EL (cell line): ENCODE data around the gene PBXIP1.
A peak's percentile ranks its signal among the peaks of the same experiment; 100 is the strongest.

ENCODE experiments used
- DNase-seq: peaks from one replicate; pipeline ENCODE4 v3.0.0-alpha.2; 2016

Gene PBXIP1

DNA sequence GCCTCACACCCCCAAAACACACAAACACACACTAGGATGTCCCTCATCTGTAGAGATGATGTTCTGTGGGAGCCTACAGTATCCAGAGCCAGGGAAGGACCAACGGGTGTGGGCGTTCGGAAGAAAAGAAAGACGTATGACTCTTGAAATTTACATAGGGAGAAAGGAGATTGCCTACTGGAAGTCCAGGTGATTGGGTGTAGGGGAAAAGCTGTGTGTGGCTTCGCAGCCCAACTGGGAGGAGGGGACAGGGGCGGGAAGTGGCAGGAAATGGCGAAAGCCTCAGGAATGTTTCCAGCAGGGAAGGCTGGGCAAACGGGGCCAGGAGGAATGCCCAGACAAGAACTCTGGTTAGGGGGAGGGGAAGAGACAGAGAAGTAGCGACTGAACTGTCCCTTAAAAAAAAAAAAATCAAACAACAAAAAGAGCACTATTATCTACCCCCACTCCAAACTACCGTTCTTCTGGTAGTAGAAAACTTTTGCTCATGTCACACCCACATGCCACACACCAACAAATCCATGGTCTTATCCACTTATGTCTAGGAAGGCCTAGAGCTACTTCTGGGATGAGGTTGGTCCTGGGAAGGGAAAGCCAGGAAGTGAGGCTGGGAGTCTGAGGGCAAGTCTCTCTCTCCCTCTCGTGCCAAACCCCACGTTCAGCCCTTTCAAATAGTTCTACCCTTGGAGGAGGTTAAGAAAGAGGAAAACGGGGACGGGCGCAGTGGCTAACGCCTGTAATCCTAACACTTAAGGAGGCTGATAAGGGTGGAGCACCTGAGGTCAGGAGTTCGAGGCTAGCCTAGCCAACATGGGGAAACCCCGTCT, 16.8 kb upstream of the PBXIP1 start:
- peak; percentile 98 for DNase-seq

GRCh38 chr1:154972213-154972516, 16.3 kb upstream of the PBXIP1 start:
- no peak for DNase-seq

- peak; percentile 38 for DNase-seq
Measured at GRCh38 chr1:154971341-154971998, 15.6 kb upstream of the PBXIP1 start.

GRCh38 chr1:154970631-154971340, 14.9 kb upstream of the PBXIP1 start, which contains the start of gene SHC1:
Gene SHC1 (minus strand): TSS chr1:154970747. CDS start chr1:154970526, 221 bp downstream.
- peak; percentile 97 for DNase-seq

DNA sequence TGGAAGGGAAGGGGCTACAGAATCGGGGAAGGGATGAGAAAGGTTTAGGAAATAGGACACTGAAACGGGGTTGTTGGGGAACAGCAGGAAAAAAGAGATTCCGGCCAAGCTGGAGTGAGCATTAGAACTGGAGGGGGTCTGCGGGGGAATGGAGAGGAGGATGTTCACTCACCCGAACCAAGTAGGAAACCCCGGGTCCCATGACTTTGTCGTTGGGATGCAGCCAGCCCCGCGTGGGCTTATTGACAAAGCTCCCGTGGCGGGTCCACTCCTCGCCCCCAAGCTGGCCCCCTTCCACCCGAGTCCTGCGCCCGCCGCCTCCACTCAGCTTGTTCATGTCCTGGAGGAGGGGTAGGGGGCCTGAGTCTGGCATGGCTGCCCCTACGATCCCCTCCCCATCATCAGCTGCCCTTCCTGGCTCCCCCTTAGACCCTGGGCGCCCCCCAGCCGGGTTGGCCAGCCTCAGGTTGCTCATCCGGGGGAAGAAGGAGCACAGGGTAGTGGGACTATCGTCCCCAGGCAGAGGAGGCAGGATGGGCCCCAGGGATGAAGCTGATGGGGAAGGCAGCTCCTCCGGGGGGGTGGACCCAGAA, 14.1 kb upstream of the PBXIP1 start:
- no peak for DNase-seq

GRCh38 chr1:154969246-154969645, 13.3 kb upstream of the PBXIP1 start:
- no peak for DNase-seq

- DNase-seq: no peak
Measured at GRCh38 chr1:154968731-154969130, 12.8 kb upstream of the PBXIP1 start.

DNA sequence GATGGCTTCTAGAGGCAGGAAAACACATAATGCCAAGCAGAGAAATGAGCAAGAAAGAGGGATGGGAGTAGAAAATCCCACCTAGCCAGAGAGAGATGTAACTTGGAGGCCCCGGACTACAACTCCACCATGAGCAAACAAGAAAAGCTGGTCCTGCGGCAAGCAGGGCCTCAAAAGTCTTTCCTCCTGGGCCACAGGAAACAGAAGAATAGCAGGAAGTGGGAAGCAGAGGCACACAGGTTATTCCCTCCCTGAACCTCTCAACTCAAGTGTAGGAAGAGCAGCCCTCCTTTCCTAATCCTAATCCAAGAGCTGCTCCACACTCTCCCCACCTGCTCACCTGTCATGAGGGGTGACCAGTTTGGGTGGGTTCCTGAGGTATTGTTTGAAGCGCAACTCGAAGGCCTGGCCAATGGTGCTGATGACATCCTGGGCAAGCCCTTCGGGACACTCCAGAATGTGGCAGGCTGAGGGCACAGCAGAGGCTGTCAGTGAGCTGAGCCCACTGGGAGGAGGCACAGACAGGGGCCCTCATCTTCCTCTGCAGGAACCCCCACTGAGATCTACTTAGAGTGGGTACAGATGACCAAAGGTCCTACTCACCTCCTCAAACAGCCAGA, 11.5 kb upstream of the PBXIP1 start:
- no peak for DNase-seq

DNA sequence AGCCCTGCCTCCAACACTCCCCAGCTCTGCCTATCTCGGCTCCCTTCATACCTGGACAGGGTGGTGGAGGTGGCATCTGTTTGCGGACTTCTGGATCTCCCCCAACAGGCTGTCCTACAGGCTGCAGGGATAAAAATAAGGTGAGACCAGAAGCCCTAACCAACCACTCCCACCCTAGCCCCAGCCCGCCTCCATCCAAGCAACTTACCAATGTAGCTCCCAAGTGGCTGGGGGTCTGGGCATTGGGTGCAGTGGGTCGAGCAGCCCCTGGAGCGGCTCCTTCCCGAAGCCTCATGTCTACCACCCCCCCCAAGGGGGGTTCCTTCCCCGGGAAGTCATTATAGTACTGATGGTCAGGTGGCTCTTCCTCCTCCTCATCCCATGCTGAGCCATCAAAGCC, 10.2 kb upstream of the PBXIP1 start:
- DNase-seq: no peak

DNA sequence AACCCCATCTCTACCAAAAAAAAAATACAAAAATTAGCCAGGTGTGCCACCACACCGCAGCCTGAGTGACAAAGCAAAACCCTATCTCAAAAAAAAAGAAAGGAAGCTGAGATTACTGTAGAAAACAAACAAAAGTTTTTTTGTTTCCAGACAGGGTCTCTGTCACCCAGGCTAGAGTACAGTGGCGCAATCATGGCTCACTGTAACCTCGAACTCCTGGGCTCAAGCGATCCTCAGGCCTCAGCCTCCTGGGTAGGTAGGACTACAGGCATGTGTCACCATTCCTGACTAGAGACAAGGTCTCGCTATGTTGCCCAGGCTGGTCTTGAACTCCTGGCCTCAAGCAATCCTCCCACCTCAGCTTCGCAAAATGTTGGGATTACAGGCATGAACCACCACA, 8.5 kb upstream of the PBXIP1 start:
- no peak for DNase-seq

DNA sequence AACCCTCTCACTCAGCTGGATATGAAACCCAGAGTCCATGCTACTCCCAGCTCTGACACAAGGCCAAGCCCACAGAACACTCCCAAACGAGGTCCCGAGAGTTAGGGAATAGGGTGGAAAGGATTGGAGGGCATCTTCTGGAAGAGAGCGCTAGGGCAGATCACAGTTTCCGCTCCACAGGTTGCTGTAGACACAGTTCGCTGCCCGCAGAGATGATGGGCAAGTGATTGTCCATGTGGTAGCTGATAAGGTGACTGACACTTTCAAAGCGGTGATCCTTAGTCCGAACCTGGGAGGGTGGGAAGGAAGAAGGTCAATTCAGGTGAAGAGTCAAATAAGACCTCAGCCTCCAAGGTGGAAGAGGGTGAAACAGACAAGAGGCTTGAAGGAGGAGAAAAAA, 7.7 kb upstream of the PBXIP1 start:
- DNase-seq: no peak

DNA sequence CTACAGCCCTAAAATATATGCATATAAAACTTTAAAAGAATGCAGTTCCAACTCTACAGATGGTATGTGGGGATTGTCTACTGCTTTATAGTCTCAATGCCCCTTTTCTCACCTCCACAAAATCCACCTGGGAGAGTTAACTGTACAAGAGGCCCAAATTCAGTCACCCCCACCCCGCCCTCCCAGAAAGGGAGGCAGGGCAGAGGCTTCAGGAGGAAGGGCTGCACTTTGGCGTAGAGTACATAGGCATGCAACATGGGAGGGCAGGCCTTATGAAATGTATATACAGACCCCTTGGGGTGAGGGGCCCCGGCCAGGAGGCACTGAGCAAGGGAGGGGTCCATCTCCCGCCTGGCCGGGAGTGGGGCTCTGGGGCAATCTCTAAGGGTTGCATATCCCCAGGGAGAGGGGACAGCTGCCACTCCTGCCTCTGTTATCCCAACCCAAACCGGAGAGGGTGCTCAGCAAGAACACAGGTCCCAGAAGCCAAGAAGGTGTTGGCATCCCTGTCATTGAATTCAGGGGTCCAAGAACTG, 7.0 kb upstream of the PBXIP1 start:
- DNase-seq: no peak

GRCh38 chr1:154962156-154962749, 6.4 kb upstream of the PBXIP1 start:
- peak; percentile 35 for DNase-seq

- DNase-seq: peak; percentile 81
Measured at GRCh38 chr1:154961207-154962155, 5.6 kb upstream of the PBXIP1 start, which contains the start of gene PYGO2. Gene PYGO2 (minus strand): TSS chr1:154961782. CDS start chr1:154961576, 206 bp downstream.

DNA sequence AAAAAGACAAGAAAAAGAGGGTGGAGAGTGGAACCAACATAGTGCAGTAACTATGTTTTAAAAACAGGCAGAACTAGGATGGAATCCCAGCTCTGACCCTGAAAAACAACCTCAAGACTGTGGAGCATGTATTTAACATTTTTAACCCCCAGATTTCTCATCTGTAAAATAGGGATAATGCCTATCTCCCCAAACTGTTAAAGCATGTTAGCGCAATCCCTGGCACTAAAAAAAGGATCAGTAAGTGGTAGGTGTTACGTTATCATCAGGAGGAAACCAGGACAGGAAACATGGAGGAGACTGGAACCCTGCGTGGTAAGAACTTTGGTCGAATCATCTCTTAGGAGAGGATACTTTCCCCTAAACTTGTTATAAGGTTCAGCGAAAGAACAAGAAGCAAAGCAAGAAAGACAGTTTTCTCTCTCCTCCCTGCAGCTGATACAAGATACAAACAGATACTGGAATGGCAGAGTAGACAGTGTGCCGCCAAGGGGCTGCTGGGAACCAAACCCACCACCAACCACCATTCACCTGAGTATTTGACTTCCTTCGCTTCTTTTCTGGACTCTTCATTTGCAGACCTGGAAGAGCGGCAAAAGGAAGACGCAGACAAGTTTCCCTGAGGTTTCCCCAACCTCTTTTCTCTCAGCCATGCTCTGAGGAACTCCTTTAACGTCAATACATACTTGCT, 4.7 kb upstream of the PBXIP1 start:
- DNase-seq: no peak

DNA sequence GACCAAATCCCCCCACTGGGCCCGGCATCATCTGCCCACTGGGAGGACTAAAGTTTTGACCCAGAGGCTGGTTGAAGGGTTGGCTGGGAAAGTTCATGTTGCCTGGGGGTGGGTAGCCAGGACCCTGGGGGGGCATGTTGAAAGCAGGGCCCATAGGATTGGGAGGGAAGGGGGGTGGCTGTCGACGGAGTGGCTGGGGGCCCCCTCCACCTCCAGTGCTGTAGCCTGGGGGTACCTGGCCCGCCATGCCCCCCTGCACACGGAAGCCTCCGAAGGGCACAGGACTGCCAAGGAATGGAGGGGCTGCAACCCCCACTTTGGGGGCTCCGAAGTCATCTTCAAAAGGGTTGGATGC, 3.5 kb upstream of the PBXIP1 start:
- no peak for DNase-seq

DNA sequence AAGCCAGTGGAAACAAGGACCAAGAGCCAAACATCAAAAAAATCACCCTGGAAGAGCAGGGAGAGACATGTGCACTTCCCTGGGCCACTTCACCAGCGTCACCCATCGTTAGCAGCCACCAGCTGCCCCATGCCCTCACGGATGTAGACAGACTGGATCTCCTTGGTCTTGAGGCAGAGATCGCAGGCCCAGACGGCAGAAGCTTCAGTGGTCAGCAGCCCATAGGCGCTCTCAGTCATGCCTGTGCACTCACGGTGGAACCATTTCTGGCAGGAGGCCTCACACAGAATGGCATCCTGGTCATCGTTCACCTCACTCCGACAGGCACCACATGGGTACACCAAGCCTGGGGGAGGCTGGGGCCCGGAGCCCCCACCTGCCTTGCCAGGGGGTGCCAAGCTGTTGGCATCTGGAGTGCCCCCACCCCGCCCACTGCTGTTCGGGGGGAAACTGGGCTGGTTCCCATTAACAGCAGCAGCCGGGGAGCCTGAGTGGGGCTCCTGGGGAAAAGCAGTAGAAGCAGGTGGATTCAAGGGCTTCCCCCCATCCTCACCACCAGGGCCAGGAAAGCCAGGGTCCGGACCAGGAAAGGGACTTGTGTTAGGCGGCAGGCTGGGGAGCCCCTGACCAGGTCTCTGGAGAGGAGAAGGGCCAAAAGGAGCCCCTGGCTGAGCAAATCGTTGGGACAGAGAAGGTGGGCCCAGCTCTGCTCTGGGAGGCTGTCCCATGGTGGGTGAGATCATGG, 3.0 kb upstream of the PBXIP1 start:
- DNase-seq: no peak

GRCh38 chr1:154958036-154958435, 2.1 kb upstream of the PBXIP1 start:
- no peak for DNase-seq

DNA sequence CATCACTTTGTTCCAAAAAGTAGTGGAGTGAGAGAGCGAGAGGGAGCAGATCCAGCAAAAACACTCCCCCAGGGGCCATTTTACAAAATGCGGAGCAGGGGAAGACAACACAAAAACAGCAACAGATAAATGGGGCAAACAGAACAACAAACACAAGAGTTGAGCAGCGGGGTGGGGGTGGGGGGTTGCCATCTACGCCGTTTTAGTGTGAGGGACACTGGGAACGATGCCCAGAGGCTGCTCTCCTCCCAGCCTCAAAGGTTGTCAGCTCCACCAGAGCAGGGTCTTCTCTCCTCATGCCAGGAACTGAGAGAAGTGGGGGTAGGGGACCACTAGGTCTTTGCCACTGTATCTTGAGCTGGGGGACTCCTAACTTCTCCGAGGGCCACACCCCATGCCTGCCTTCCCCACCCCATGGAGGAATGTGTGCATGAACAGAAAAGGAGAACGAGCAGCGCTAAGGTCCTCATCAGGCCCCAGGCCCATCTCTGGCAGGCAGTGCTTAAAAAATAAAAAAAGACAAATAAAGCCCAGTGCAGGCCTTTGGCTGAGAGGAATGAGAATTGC, 1.3 kb upstream of the PBXIP1 start:
- DNase-seq: no peak
